ENCODE measurements around the gene RREB1.

DNA sequence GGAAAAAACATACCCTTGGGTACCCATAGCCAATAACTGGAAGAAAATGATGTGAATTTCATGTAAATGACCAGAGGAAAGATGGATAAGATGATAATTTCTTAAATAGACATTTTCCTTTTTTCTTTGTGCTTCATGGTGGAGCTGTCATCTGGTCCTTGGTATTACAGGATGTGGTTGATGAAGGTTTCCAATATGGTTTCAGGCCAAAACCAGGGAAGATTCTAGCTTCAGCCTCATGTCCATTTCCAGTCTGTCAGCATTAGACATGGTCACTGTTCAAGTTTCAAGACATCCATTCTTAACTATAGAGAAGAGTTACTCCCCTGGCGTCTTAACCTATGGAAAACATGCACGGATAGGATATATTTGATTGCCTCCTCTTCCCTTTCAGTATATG, 141.6 kb downstream of the RREB1 start:
- TF ChIP-seq, protein P1, sequence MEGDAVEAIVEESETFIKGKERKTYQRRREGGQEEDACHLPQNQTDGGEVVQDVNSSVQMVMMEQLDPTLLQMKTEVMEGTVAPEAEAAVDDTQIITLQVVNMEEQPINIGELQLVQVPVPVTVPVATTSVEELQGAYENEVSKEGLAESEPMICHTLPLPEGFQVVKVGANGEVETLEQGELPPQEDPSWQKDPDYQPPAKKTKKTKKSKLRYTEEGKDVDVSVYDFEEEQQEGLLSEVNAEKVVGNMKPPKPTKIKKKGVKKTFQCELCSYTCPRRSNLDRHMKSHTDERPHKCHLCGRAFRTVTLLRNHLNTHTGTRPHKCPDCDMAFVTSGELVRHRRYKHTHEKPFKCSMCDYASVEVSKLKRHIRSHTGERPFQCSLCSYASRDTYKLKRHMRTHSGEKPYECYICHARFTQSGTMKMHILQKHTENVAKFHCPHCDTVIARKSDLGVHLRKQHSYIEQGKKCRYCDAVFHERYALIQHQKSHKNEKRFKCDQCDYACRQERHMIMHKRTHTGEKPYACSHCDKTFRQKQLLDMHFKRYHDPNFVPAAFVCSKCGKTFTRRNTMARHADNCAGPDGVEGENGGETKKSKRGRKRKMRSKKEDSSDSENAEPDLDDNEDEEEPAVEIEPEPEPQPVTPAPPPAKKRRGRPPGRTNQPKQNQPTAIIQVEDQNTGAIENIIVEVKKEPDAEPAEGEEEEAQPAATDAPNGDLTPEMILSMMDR (IDR thresholded peaks at IDR 0.05; ENCODE audit: insufficient read depth, low read depth, low read length), result no peak
- no peak for TF ChIP-seq EZH2 (IDR thresholded peaks at IDR 0.05; ENCODE audit: insufficient read depth, low read length)
